GDM1 (cell line): ENCODE measurements around the gene ANTXRL.
"Not testable (repeated sequence)": the region's sequence is repeated elsewhere in the genome, so short reads cannot be mapped to it uniquely, and the experiment has no call there.

Experiments used
- DNase-seq: peaks from one replicate; lab custom pipeline; 2025; lab: John Stamatoyannopoulos, UW

Gene ANTXRL

DNA sequence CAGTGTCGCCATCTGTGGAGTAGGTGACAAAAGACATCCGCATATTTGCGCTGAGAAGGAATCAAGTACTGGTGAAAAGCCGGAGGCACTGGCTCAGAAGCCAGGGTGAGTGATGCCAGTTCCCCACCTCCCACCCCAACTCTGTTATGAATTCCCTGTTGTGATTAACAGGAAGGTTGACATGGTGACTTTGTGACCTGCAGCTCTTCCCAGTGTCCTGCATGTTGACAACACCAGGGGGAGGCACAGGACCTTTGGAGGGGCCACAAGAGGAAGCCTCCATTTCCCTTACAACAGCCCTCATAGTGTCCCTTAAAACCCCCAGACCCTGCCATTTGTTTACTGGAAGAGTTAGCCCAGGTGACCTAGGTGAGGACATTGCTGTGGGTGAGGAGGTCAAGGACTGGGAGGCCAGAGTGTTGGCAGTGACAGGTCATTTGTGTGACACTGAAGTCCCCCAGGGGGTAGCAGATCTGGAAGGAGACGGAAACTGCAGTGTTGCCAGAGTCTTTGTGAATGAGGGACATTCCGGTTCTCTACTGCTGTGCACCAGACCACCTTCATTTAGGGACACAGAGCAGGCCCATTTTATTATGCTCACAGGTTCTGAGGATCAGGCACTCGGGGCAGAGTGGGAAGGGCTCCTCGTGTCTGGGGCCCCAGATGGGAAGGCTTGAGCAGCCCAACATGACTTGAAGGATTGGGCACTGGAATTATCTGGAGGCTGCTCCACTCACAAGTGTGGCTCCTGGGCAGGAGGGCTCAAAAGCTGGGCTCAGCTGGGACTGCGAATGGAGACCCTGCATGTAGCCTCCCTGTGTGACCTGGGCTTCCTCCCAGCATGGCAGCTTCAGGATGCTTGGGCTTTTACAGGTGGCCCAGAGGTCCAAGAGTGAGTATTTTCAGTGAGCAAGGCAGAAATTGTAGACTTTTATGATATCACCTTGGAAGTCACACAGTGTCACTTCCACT is 13.0 kb upstream of the ANTXRL start:
- no peak for DNase-seq

GRCh38 chr10:46277840-46278239 is 9.0 kb upstream of the ANTXRL start:
- DNase-seq: no peak

DNA sequence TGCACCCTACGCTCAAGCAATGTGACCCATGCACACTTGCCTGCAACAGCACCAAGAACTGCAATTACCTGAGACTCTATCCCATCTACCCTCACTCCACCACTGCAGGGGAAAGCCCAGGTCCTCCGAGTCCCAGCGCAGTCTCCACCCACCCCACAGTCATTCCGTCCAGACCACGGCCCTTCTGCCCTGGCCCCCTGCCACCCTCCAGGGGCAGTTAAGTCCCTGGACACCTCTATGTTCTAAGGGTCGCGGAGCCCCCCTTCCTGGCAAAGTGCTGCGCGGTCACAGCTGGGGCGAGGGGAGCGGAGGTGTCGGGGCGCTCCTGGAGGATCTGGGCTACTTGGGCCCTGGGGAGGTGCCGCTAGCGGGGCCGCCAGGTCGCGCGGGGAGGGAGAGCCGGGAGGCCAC is 4.4 kb upstream of the ANTXRL start:
- DNase-seq: not testable (repeated sequence)

DNA sequence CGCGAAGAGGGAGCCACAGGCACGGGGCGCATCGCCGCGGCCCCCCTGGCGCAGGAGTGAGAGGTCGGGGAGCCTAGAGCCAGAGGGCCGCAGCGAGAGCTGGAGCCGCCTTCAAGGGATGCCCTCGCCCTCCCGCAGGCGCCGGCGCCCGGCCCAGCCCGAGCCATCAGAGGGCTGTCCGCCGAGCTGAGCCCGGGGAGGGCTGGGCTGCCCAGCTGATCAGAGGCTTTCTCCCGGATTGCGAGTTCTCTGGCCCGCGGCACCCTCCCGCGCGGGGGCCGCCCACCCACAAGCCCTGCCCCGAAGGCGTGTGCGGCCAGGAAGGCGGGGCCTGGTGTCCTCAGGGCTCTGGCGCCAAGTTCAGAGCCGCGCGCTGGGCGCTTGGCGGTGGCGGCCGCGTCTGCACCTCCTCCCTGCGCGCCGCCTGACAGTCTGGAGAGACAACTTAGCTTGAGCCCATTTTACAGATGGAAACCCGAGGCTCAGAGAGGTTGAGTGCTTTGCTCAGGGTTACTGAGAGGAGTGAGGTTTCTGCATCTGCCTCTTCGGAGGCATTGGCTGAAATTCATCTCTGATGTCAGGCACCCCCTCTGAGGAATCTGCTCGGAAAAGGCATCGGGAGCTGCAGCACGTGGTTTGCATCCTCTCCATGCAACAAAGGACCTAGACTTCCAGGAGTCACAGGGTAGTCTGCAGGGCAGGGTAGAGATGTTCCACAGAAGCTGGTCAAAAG is 3.8 kb upstream of the ANTXRL start:
- peak; percentile 34 for DNase-seq

DNA sequence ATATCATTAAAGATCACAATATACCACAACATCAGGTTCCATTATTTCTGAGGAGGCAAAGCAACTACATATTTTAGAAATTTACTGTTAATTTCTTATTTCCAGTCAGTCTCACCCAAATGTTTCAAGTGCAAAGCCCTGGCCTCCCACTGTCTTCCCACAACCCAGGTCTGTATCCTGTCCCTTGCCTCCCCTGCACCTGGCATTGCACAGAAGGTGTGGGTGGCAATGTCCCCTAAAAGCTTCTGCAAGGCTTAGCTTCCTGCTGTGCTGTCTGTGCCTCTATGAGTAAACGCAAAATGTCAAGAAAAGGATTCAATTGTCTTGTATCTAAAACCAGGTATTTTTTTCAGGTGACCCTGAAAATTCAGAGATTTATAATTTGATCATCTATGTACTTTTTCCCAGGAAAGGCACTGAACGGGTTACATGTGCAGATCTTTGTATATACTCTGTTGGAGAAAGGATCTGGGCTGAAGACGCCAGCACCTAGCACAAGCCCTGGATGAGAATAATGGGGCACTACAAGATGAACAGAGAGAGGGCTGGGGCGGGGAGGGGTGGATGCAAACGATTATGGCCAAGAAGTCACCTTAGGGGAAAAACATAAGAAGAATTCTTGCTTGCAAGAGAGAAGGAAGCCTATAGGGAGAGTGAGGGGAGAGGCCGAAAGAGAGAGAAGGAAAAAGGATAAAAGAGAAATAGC is 3.1 kb upstream of the ANTXRL start:
- no peak for DNase-seq

DNA sequence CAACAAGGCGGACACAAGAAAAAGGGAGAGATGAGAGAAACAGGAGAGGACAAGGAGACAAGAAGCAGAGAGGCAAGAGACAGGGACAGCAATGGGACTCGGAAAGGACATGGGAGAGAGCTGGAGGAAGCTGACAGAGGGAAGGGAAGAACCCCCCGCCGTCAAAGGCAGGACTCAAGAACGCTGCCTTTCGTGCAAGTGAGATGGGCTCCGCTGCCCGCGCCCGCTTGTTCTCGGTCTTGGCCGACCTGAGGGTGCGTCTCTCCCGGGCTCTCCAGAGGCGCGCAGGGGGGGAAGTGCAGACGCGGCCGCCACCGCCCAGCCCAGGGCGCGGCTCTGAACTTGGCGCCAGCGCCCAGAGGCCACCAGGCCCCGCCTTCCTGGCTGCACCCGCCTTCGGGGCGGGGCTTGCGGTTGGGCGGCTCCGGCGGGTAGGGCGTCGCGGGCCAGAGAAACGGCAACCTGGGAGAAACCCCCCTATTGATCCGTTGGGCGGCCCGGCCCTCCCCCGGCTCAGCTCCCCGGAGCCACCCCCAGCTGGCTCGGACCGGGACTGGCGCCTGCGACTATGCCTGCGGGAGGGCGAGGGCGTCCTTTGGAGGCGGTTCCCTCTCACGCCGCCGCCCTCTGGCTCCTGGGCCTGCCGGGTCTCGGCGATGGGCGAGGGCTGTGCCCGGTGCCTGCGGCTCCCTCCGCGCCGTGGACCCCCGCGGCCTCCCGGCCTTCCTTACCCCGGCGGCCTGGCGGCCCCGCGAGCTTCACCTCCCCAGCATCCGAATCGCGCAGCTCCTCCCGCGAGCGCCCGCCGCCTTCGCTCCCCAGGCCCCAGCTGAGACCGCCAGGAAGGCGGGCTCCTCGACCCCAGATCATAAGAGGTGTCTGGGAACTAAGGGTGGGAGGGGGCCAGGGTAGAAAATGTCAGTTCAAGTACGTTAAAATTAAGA is 2.2 kb upstream of the ANTXRL start:
- peak; percentile 57 for DNase-seq

GRCh38 chr10:46285300-46285699 is 1.5 kb upstream of the ANTXRL start:
- DNase-seq: no peak

DNA sequence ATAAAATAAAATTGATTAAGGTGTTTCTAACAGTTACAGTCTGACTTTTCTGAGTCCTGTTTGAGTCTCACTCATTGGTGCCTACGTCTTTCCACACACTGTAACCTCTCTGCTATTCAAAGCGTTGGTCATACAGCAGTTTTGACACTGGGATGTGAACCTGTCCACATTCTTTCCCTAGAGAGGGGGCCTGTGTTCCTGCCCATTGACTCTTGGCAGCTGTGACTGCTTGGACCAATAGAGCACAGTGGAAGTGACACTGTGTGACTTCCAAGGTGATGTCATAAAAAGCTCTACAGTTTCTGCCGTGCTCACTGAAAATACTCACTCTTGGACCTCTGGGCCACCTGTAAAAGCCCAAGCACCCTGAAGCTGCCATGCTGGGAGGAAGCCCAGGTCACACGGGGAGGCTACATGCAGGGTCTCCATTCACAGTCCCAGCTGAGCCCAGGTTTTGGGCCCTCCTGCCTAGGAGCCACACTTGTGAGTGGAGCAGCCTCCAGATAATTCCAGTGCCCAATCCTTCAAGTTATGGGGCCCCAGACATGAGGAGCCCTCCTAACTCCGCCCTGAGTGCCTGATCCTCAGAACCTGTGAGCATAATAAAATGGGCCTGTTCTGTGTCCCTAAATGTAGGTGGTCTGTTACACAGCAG is 704 bp upstream of the ANTXRL start:
- DNase-seq: no peak

DNA sequence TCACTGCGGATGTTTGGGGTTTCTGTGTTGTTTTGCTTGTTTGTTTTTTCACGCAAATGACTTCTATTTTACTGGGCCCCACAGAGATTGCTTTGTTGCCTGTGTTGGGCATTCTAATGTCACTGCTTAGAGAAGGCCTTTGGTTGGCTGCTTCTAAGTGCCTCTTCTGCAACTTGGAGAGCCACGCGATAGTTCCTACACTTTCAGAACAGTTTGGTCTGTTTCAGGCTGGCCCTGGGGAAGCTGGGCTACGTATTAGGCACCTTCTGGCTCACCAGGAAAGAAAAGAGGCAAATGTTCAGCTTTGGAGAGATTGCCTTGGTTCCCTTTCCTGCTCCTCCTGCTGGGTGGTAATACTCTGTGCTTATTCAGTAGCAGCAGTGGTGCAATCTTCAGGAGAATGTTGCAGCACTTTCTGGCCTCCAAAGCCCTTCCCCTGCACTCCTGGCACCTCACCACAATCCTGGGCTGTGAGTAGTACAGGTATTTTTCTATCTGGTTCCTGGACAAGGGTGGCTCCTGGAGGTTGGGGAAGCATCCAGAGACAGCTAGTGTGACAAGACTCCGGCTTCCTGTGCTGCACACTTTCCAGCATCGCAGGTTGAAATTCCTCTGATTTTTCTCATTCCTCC is 1.2 kb downstream of the ANTXRL start:
- DNase-seq: no peak

GRCh38 chr10:46288601-46289206 is 1.9 kb downstream of the ANTXRL start:
- DNase-seq: no peak

DNA sequence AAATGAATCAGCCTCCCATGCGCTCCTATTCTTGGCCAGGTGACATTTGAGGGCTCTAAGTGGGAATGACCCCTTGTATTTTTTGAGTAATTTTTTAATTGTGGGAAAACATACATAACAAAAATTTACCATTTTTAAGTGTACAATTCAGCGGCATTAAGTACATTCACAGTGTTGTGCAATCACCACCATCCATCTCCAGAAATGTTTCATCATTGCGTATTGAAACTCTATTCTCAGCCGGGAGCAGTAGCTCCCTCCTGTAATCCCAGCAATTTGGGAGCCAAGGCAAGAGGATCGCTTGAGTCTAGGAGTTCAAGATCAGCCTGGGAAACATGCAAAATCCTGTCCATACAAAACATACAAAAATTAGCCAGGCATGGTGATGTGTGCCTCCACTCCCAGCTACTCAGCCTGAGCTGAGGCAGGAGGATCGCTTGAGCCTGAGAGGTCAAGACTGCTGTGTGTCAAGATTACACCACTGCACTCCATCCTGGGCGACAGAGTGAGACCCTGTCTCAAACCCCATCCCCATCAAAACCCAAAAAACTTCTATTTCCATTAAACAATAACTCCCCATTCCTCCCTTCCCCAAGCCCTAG is 2.5 kb downstream of the ANTXRL start:
- no peak for DNase-seq

DNA sequence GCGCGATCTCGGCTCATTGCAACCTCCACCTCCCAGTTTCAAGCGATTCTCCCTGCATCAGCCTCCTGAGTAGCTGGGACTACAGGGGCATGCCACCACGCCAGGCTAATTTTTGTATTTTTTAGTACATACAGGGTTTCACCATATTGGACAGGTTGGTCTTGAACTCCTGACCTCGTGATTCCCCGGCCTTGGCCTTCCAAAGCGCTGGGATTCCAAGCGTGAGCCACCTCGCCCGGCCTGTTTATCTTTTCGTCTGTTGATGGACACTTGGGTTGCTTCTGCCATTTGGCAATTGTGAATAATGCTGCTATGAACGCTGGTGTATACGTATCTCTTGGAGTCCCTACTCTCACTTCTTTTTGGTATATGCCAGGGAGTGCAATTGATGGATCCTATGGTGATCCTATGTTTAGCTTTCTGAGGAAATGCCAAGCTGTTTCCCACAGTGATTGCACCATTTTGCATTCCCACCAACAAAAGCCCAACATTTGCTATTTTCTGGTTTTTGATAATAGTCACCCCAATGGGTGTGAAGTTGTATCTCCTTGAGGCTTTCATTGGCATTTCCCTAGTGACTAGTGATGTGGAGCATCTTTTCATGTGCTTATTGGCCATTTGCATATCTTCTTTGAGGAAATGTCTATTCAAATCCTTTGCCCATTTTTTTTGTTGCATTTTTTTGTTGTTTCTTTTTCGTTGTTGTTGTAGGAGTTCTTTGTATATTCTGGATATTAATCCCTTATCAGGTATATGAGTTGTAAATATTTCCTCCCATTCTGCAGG is 3.5 kb downstream of the ANTXRL start:
- no peak for DNase-seq

DNA sequence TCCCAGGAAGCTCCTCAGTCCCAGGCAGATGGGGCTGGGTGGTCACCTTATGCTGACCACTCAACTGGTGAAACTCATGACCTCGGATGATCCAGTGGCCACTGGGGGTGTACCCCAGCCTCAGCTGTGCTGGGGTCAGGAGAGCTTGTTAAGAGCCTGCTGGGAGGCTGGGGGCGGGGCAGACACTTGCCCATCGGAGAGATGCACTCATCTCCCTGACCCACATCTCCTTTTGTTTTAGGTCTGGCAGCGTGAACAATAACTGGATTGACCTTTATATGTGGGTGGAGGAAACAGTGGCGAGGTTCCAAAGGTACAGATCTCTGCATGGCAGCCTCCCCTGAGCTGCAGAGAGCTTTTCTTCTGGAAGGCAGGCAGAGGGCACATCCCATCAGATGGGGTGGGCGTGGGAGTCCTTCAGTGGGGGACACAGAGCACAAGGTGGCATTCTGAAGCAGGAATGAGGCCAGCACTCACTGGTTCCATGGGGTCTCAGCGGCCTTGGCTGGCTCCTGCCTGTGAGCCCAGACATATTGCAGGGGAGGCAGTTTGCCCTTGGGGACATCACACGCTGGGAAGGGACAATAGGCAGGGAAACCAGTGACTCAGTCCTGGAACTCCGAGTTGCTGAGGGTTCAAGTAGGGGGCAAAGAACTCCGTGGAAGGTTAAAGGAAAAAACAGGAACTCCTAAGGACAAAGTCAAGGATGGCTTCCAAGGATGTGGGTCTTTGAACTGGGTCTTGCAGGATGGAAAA is 5.2 kb downstream of the ANTXRL start:
- DNase-seq: no peak

- no peak for DNase-seq
Measured at GRCh38 chr10:46292573-46293023, 5.8 kb downstream of the ANTXRL start.

GRCh38 chr10:46293228-46293627 is 6.4 kb downstream of the ANTXRL start:
- DNase-seq: no peak

- no peak for DNase-seq
Measured at GRCh38 chr10:46293832-46294640, 7.2 kb downstream of the ANTXRL start.

DNA sequence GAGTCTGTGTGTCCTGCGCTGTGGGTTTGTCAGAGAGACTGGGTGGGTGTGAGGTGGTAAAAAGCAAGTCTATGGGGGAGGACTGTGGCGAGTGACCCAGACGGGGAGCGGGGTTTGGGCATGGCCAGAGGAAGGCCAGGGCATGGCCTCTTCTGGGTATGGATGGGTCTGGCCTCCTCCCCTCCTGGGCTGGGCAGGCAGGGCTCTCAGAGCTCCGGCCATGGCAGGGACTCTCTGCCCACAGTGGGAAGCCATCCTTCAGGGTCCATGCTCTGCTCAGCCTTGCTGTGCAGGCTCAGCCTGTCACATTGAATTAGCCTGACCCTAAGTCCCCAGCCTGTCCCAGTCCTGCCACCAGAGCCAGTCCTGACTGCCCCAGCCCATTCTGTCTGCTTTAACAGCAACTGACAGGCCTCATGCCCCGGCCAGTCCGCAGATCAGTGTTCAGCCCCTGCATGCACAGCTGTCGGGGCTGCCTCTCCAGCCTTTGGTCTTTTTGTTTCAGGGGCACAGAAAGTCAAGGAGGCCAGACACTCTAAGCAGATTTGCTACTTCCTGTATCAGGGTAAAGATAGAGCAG is 7.9 kb downstream of the ANTXRL start:
- DNase-seq: no peak
